Coronary artery (tissue), 2 donors: ENCODE data around the gene TBC1D9.

Source experiments
- DNase-seq: peaks from one replicate; pipeline ENCODE4 v3.0.0-alpha.2; 2017; ENCODE audit warnings: low spot score
- H3K27ac ChIP-seq, 2 donors: fragments of 200-600 bp; sonication (generic); one replicate each; pipeline ENCODE4 v1.5.1; 2016 to 2019
- H3K4me3 ChIP-seq: fragments of 200-600 bp; sonication (generic); 2 replicates; pipeline ENCODE4 v1.5.1; 2016; ENCODE audit warnings: mild to moderate bottlenecking, moderate library complexity
- CTCF ChIP-seq: fragments of 200-600 bp; sonication (generic); IDR thresholded peaks from one replicate; pipeline ENCODE4 v1.5.1; 2019; ENCODE audit warnings: antibody characterized with exemption

TBC1D9 gene

GRCh38 chr4:140675599-140676231 is 80.5 kb downstream of the TBC1D9 start:
- H3K27ac ChIP-seq, result no peak overlapping the region
- H3K4me3 ChIP-seq, result no peak overlapping the region
- no peak for DNase-seq
- no peak for TF ChIP-seq CTCF

GRCh38 chr4:140673729-140674128 is 82.5 kb downstream of the TBC1D9 start:
- DNase-seq, result no peak
- TF ChIP-seq CTCF, result no peak
- no peak overlapping the region for H3K4me3 ChIP-seq

GRCh38 chr4:140672416-140672815 is 83.8 kb downstream of the TBC1D9 start:
- TF ChIP-seq CTCF, result no peak
- Histone ChIP-seq H3K4me3 (no peak overlapping the region), H3K27ac (no peak overlapping the region)
- DNase-seq, result no peak

More at GRCh38 chr4:140673729-140674128, 82.5 kb downstream of the TBC1D9 start:
- no peak overlapping the region for H3K27ac ChIP-seq

- Histone ChIP-seq H3K27ac (no peak overlapping the region), H3K4me3 (no peak overlapping the region)
- DNase-seq, result no peak
- no peak for TF ChIP-seq CTCF
Observed at GRCh38 chr4:140668111-140668510, 88.1 kb downstream of the TBC1D9 start.

GRCh38 chr4:140666889-140667614 is 89.1 kb downstream of the TBC1D9 start:
- no peak for DNase-seq
- TF ChIP-seq CTCF, result no peak
- no peak overlapping the region for H3K4me3 ChIP-seq
- H3K27ac ChIP-seq, result no peak overlapping the region

GRCh38 chr4:140662082-140662869 is 93.9 kb downstream of the TBC1D9 start:
- no peak overlapping the region for H3K4me3 ChIP-seq
- no peak for DNase-seq
- no peak overlapping the region for H3K27ac ChIP-seq
- TF ChIP-seq CTCF, result no peak
